GM20431 (cell line): ENCODE measurements around the gene MAP2K3.

Experiments used
- in situ Hi-C: fragments of 300-500 bp; cut with MseI, MboI; formaldehyde crosslinking; loops from one replicate; pipeline ENCODE4 v1.15.0; 2020; ENCODE audit warnings: low sequenced_read_pairs; ENCODE audit not compliant: unreplicated experiment

Gene MAP2K3

DNA sequence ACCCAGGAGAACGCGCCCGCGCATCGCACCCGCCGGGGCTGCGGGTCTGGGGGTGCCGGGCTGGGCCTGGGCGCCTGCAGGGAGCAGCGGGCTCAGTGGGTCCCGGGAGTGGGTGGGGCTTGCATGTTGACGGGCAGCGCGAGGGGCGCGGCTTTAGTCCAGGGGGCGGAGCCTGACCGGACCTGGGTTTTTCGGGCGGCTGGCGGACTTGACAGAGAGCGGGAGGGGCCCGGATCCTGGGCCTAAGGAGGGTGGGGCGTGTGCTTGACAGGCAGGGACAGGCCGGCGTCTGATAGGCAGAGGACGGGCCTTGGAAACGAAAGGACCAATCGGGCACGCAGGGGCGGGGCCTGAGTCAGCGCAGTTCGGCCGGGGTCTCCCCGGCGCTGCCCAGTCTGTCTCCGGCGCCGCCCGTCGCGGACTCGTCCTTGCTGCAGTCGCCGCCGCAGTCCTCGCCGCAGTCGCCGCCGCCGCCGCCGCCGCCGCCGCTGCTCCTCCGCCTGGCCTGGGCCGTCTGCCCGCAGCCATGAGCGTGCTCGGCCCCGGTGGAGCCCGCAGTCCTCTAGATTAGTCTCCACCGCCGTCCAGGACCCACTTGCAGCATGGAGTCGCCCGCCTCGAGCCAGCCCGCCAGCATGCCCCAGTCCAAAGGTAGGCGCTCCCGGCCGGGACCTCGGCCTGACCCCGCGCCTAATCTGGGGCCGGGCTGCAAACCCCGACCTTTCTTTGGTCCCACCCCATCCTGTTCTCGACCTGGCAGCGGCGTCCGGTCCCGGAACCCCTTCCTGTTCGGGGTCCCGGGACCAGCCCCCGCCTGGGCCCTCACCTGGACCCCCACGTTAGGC is at the start of gene MAP2K3:
Gene MAP2K3, plus strand, starts transcription at position 393 of the 845 bp plus-strand sequence. Its CDS starts 210 bp downstream, at position 603.
- in situ Hi-C loops: loop anchor here (25.0 kb wide), 1 partner anchor 228 kb away; no protein-coding TSS in a partner anchor

- in situ Hi-C loops: no loop called here
Observed at GRCh38 chr17:21235921-21236320, 48.6 kb upstream of the MAP2K3 start.

DNA sequence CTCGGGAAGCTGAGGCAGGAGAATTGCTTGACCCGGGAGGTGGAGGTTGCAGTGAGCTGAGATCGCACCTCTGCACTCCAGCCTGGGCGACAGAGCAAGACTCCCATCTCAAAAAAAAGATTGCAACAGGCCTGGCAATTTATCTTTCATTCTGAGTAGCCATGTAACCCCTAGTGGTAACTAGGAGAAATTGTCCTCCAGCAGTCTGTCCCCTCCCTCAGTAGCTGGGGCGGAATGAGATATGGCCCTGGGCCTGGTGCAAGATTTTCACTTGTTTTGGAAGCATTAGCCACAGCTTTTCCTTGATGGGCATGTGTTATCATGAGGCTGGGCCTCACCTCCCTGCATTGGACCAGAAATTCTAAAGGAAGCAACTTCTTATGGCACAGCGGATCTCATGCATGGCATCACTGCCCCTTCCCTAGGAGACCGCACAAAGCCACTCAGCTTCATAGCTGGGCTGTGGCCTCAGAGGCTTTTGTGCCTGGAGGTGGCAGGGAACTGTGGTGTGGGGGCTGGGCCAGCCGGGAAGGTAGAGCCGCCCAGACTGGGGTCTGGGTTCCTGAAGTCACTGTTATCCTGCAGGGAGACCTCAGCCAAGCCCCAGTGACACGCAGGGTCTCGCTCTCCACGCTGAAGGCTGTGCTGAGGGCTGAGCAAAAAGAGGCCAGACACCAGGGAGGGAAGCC is 44.7 kb upstream of the MAP2K3 start:
- in situ Hi-C loops: no loop called here

DNA sequence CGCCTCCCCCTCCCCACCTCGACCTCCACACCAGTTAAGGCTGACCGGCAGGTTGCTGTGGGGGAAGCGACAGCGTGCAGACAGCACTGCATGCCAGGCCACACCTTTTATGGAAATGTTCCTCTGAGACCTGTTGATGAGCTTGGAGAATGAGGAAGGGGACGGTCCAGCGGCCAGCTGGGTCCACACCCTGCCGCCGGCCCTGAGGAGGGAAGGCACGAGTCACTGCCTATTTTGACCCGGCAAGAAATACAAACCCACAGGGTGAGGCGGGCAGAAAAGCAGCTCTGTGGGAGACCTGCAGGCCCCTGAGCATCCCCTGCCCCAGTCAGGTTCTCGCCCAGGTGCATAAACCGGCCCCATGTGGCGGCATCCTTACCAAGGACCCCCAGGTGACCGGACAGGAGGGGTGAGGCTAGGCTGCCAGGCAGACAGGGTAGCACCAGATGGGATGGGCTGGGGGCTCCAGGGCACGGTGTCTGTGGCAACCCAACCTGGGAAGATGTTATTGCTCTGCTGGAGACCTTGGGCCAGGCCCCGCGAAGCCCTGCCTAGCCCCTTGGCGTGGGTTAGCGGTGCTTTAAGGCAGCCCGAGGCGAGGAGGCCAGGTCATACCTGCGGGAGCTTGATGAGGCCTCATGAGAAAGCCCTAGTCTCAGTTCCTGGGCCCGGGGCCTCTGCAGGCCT is 44.0 kb upstream of the MAP2K3 start:
- in situ Hi-C loops: no loop called here

- in situ Hi-C loops: no loop called here
Observed at GRCh38 chr17:21241564-21241963, 42.9 kb upstream of the MAP2K3 start.

GRCh38 chr17:21242026-21242697 is 42.3 kb upstream of the MAP2K3 start:
- in situ Hi-C loops: no loop called here

DNA sequence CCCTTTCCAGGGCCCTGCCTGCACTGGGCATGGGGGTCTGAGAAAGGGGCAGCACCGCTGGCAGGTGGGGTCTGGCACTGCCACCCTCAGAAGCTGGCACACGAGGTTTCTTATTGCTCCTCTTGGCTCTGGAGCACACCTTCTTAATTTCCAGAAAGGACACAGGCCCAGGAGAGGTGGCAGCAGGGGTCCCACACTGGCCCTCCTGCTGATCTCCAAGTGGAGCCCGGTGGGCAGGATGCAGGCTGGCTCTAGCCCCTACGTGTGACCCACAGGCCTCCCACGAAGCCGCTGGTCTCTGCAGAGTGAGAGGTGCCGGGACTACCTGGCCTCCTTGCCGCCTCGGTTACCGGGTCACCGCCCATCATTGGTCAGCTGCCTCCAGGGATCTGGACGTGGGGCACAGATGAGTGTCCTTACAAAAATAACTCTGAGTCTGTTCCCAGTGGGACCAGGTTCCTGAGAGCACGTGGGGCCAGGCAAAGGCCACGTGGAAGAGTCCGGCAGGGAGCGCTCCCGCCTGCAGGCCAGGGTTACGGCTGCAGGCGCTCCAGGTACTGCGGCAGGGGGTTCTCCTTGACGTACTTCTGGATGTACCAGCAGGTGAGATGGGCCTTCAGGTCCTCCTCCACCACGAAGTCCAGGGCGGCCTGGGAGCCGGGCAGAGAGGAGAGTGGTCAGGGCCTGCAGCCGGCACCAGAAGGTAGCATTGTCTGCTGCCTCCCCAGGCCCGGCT is 41.6 kb upstream of the MAP2K3 start:
- in situ Hi-C loops: no loop called here

DNA sequence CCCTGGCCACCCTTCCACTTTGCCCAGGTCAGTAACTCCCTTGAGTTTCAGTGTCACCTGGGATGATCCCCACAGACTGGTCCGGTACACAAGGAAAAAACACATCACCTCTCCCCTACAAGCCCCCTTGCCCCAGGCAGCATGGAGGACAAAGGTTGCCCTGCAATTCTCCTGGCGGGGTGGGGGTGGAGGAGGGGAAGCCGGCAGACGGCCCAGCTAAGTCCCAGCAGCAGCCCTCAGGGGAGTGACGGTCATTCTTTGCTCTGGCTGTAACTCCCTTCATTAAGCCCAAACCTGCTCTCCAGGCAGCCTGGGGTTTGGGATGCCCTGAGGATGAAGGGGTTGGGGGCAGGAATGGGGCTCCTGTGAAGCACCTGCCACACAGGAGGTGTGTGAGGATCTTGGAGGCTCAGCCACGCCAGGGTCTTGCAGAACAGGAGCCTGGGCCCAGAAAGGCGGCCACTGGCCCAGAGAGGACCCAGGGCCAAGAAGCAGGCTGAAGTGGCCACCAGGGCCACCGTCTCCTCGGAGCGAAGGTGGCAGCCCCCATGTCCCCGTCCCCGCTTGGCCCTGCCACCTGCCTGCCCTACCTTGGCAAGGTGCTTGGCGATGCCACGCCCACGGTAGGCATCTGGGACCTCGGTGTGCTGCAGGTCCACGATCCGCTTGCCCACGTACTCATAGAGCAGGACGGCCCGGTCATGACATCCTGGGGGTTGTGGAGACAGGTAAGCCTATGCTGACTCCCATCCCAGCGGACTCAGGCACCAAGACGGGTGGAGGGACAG is 40.8 kb upstream of the MAP2K3 start:
- in situ Hi-C loops: no loop called here

GRCh38 chr17:21245639-21246084 is 38.8 kb upstream of the MAP2K3 start:
- in situ Hi-C loops: no loop called here

DNA sequence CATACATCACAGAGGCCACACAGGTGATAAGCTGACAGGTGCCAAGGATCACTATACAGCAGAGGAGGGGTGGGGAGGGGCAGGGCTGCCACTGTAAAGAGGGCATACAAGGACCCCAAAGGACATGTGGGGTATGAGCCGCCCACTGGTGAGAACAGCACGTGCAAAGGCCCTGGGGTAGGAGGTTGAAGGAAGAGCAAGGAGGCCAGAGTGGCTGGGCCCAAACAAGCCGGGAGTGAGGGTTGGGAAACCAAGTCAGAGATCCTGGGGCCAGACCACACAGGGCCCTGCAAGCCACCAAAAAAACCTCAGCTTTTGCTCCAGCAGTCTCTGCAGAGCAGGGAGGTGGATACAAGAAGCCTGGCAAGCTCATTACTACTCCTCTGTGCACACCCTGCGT is 37.8 kb upstream of the MAP2K3 start:
- in situ Hi-C loops: no loop called here

- in situ Hi-C loops: no loop called here
Observed at GRCh38 chr17:21247552-21248258, 36.8 kb upstream of the MAP2K3 start.

- in situ Hi-C loops: no loop called here
Observed at GRCh38 chr17:21248500-21248899, 36.0 kb upstream of the MAP2K3 start.

DNA sequence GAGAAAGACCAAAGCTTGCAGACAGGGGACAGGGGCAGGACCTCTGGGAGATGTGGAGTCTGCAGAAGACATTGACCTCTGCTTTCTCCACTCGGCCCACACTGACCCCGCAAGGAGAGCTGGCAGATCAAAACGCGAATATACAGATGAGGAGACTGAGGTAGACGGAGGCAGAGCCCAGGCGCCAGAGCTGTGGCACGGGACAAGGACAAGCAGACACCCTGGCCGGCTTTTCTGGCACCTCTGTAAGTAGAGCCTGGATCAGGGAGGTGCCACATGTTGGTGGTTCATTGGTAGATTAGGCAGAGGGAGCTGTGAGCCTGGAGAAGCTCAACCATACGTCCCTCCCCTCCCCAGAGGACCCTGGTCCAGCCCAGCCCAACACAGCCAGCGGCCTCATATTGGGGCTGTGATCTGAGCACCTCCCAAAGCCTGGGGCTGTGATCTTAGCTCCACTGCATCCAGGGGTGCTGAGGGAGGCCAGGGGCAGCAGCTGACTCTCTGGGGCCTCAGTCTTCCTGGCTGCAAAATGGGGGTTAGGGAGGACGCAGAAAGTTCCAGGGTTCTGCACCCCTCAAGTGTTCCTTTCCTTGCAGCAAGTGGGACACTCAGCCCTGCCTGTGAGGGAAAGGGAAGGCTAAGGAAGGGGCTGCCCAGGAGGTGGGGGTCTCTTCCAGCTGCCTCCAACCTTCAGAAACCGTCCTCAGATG is 35.3 kb upstream of the MAP2K3 start:
- in situ Hi-C loops: no loop called here

- in situ Hi-C loops: no loop called here
Observed at GRCh38 chr17:21249920-21250703, 34.4 kb upstream of the MAP2K3 start.

DNA sequence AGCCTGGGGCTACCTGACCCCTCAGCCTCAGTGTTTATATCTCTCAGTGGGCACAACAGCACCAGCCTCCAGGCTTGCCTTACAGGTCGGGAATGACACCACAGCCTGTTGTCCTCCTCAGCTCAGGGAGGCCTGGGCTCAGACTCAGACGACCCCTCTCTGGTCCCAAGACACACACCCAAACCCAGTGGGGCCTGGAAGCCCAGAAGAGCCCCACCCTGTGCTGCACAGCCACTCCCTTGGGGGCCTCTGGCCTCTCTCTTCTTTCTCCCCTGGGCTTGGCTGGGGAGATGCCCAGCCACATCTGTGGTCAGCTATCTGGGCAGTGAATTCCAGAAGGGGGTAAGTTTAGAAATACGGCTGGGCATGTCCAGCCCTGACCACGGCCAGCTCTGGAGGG is 33.7 kb upstream of the MAP2K3 start:
- in situ Hi-C loops: no loop called here

- in situ Hi-C loops: no loop called here
Observed at GRCh38 chr17:21251337-21252010, 33.0 kb upstream of the MAP2K3 start.
